PC-3 (cell line): Measurements from ENCODE around the gene KCNJ6. TPM values are rescaled to one million over a fixed set of nuclear protein-coding genes. Genes with fewer than 3 reads are reported as not detected.

ENCODE experiments used
- ATAC-seq: fragments of 200-7000 bp; cut with Tn5 transposase; 2 replicates; pipeline ENCODE4 v1.9.1; 2020; ENCODE audit warnings: mild to moderate bottlenecking, moderate library complexity
- BruUV-seq: library from RNA; stranded (reverse); fragments of 400-500 nt; replicated peaks from 2 replicates; lab custom pipeline; 2021; lab: Mats Ljungman, UMichigan
- CTCF ChIA-PET: fragments of 300-600 bp; sonication (Branson Sonifier 250); formaldehyde crosslinking; loops from one replicate; lab custom pipeline; 2022; ENCODE audit warnings: antibody characterized with exemption; lab: Charles Lee
- POLR2A ChIA-PET: fragments of 300-600 bp; sonication (Branson Sonifier 250); formaldehyde crosslinking; loops from one replicate; lab custom pipeline; 2022; ENCODE audit warnings: antibody characterized with exemption; ENCODE audit not compliant: unreplicated experiment; lab: Charles Lee
- DNase-seq: peaks from one replicate; pipeline ENCODE4 v3.0.0-alpha.2; 2015
- H2AFZ ChIP-seq: fragments of 300-600 bp; sonication (generic); 2 replicates; pipeline ENCODE4 v1.6.0; 2016; ENCODE audit warnings: antibody characterized with exemption, low read length
- H3F3A ChIP-seq: fragments of 300-600 bp; sonication (generic); one replicate; pipeline ENCODE4 v1.6.0; 2017; ENCODE audit warnings: antibody characterized with exemption, low read length, control low read depth, mild to moderate bottlenecking; ENCODE audit not compliant: unreplicated experiment
- H3K27ac ChIP-seq: fragments of 300-600 bp; sonication (generic); 2 replicates; pipeline ENCODE4 v1.5.1; 2016; ENCODE audit warnings: mild to moderate bottlenecking, low read length
- H3K27me3 ChIP-seq: fragments of 300-600 bp; sonication (generic); 2 replicates; pipeline ENCODE4 v1.6.1; 2016; ENCODE audit warnings: low read length, mixed read lengths
- H3K36me3 ChIP-seq: fragments of 300-600 bp; sonication (generic); 2 replicates; pipeline ENCODE4 v1.6.1; 2016; ENCODE audit warnings: low read depth, mixed run types, low read length, mixed read lengths
- H3K4me1 ChIP-seq: fragments of 300-600 bp; sonication (generic); 2 replicates; pipeline ENCODE4 v1.5.1; 2016; ENCODE audit warnings: low read length; ENCODE audit not compliant: insufficient read depth
- H3K4me2 ChIP-seq: fragments of 300-600 bp; sonication (generic); 2 replicates; pipeline ENCODE4 v1.6.0; 2016; ENCODE audit warnings: low read length
- H3K4me3 ChIP-seq: fragments of 300-600 bp; sonication (generic); 2 replicates; pipeline ENCODE4 v1.5.1; 2016; ENCODE audit warnings: mild to moderate bottlenecking, low read length, mixed read lengths
- H3K79me2 ChIP-seq: fragments of 300-600 bp; sonication (generic); 2 replicates; pipeline ENCODE4 v1.6.1; 2017; ENCODE audit warnings: low read length, mixed read lengths
- H3K9ac ChIP-seq: fragments of 300-600 bp; sonication (generic); 2 replicates; pipeline ENCODE4 v1.6.0; 2016; ENCODE audit warnings: mild to moderate bottlenecking, low read length
- H3K9me2 ChIP-seq: fragments of 300-600 bp; sonication (generic); replicated peaks from 2 replicates; pipeline ENCODE4 v1.6.1; 2016; ENCODE audit warnings: mixed run types, low read length, mixed read lengths
- H3K9me3 ChIP-seq: fragments of 300-600 bp; sonication (generic); 2 replicates; pipeline ENCODE4 v1.6.1; 2016; ENCODE audit warnings: low read length, mixed read lengths
- H4K20me1 ChIP-seq: fragments of 300-600 bp; sonication (generic); 2 replicates; pipeline ENCODE4 v1.6.1; 2016; ENCODE audit warnings: low read length, mixed read lengths
- EZH2 ChIP-seq: fragments of 300-600 bp; sonication (generic); IDR thresholded peaks from one replicate; pipeline ENCODE4 v1.6.1; 2017; ENCODE audit warnings: antibody characterized with exemption, mild to moderate bottlenecking, low read length; ENCODE audit not compliant: unreplicated experiment
- EZH2phosphoT487 ChIP-seq: fragments of 300-600 bp; sonication (generic); IDR thresholded peaks from 2 replicates; pipeline ENCODE4 v1.6.1; 2018; ENCODE audit warnings: mild to moderate bottlenecking, antibody characterized with exemption, low read length, borderline replicate concordance
- intact Hi-C: fragments of 100-400 bp; cut with micrococcal nuclease; formaldehyde crosslinking; loops from 2 replicates; pipeline ENCODE4 v1.9.0; 2023
- total RNA-seq: library from RNA; depleted of rRNA; stranded (reverse); fragments of >200 nt; gene quantifications from 2 replicates; pipeline ENCODE4 v1.2.3, GENCODE V29; 2014
- TF ChIP-seq, protein P1 (sequence below): fragments of 300-600 bp; sonication (generic); conservative IDR thresholded peaks from 2 replicates; pipeline ENCODE4 v1.5.1; 2017; ENCODE audit warnings: antibody characterized with exemption, low read depth, mild to moderate bottlenecking, low read length

Gene KCNJ6
- total RNA-seq, 1 experiment from 2014 or later, result not detected

DNA sequence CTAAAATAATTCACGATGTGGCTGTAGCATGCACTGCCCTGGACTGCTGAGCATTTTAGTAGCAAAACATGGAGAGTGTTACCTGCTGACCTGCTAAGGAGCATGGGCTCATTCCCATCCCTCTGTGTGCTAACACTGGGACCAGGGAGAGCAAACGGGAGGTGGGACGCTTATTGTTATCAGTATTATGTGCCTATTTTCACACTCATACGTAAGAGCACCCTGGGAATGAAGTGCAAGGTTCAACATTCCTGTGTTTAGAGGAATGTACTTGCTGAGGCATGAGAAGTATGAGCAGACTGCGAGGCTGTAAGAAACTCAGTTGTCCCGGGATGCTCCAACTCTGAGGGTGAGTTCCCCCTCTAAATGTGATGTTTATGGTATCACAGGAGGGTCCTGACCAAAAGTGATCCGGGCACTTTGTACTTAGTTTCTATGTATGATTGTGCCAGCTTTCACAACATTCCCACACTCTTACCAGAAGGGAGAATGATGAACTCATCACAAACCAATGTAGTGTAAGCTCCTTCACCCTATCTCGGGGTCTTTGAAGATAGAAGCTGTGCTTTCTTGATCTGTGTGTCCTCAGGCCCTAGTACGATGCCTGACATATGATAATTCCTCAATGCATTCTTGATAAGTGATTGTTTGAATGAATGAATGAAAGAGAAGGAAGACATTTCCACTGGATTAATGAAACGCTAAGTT is 164.8 kb downstream of the KCNJ6 start:
- no peak for ATAC-seq
- CTCF ChIA-PET, result no interaction called here
- Histone ChIP-seq H3K9ac (no peak overlapping the region), H3K36me3 (no peaks in the 10 kb centered on the region), H3K9me2 (no peaks in the 10 kb centered on the region), H3K4me1 (no peaks in the 10 kb centered on the region), H4K20me1 (no peaks in the 10 kb centered on the region), H3K4me3 (no peak overlapping the region), H3K4me2 (no peak overlapping the region), H3F3A (no peaks in the 10 kb centered on the region), H3K27me3 (peaks cover 85% of the 10 kb centered on the region), H3K27ac (no peak overlapping the region), H2AFZ (no peak overlapping the region), H3K79me2 (no peaks in the 10 kb centered on the region), H3K9me3 (no peaks in the 10 kb centered on the region)
- TF ChIP-seq, protein P1, sequence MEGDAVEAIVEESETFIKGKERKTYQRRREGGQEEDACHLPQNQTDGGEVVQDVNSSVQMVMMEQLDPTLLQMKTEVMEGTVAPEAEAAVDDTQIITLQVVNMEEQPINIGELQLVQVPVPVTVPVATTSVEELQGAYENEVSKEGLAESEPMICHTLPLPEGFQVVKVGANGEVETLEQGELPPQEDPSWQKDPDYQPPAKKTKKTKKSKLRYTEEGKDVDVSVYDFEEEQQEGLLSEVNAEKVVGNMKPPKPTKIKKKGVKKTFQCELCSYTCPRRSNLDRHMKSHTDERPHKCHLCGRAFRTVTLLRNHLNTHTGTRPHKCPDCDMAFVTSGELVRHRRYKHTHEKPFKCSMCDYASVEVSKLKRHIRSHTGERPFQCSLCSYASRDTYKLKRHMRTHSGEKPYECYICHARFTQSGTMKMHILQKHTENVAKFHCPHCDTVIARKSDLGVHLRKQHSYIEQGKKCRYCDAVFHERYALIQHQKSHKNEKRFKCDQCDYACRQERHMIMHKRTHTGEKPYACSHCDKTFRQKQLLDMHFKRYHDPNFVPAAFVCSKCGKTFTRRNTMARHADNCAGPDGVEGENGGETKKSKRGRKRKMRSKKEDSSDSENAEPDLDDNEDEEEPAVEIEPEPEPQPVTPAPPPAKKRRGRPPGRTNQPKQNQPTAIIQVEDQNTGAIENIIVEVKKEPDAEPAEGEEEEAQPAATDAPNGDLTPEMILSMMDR, result no peak
- no peak for TF ChIP-seq EZH2
- TF ChIP-seq EZH2phosphoT487, result no peak
- BruUV-seq, result no TSS peak
- intact Hi-C loops, result no loop called here
- POLR2A ChIA-PET, result no interaction called here
- DNase-seq, result no peak

DNA sequence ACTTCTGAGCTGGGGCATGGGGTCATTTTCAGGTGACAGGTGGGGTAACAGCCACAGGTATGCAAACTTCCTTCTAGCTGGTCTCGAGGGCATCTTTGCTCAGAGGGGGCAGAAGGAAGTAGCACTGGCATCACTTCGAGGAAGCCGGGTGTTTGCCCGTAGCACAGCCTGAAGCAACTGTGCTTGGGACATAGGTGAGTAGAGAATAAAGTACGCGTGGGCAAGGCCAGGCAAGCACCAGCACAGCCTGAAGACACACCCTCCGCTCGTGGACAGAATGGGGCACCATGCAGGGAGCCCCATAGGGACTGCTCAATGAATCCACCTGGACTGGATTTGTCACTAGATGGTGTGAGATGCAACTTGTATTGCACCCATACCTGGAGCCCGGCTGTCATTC is 167.1 kb downstream of the KCNJ6 start:
- Histone ChIP-seq H3K4me3 (no peak overlapping the region), H3K27ac (no peak overlapping the region), H3K27me3 (peaks cover 64% of the 10 kb centered on the region), H4K20me1 (no peaks in the 10 kb centered on the region), H3K79me2 (no peaks in the 10 kb centered on the region), H3K36me3 (no peaks in the 10 kb centered on the region), H3K4me2 (no peak overlapping the region), H3F3A (no peaks in the 10 kb centered on the region), H3K9me3 (no peaks in the 10 kb centered on the region), H2AFZ (no peak overlapping the region), H3K9me2 (no peaks in the 10 kb centered on the region), H3K9ac (no peak overlapping the region), H3K4me1 (no peaks in the 10 kb centered on the region)
- ATAC-seq (no peak), DNase-seq (no peak)
- intact Hi-C loops, result no loop called here
- BruUV-seq, result no TSS peak
- TF ChIP-seq EZH2phosphoT487 (no peak), EZH2 (no peak)
- TF ChIP-seq, protein P1, result no peak
- POLR2A ChIA-PET, result no interaction called here
- CTCF ChIA-PET, result no interaction called here

DNA sequence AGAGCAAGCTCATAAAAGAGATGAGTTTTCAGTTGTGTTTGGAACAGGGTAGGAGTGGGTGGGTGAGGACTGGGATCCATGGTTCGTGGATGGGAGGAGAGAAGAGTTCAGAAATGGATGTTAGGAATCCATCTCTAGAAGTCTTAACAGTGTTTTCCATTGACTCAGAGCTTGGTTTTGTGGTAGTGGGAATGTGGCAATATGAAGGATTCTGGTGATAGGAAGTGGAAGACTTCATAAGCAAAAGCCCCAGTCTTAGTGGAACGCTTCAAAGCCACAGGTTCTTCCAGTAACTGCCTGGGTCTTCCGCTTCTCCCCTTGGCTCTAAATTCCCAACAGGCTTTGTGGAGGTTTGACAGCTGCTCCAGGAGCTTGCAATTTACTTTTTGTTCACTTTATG is 167.9 kb downstream of the KCNJ6 start:
- no TSS peak for BruUV-seq
- ChIA-PET CTCF (no interaction called here), POLR2A (no interaction called here)
- peaks cover 57% of the 10 kb centered on the region for H3K27me3 ChIP-seq
- H3K27ac ChIP-seq, result no peak overlapping the region
- H3F3A ChIP-seq, result no peaks in the 10 kb centered on the region
- ATAC-seq, result no peak
- H2AFZ ChIP-seq, result no peak overlapping the region
- H3K9me3 ChIP-seq, result no peaks in the 10 kb centered on the region
- intact Hi-C loops, result no loop called here
- no peak overlapping the region for H3K4me3 ChIP-seq
- no peak overlapping the region for H3K4me2 ChIP-seq
- no peaks in the 10 kb centered on the region for H3K4me1 ChIP-seq
- no peak for TF ChIP-seq EZH2phosphoT487
- TF ChIP-seq, protein P1, result no peak
- H4K20me1 ChIP-seq, result no peaks in the 10 kb centered on the region
- no peaks in the 10 kb centered on the region for H3K9me2 ChIP-seq
- no peaks in the 10 kb centered on the region for H3K79me2 ChIP-seq
- no peak for DNase-seq
- H3K9ac ChIP-seq, result no peak overlapping the region
- H3K36me3 ChIP-seq, result no peaks in the 10 kb centered on the region
